Mammary epithelial cell (primary cell): ENCODE measurements around the gene RTL10.

Experiments used
- CTCF ChIP-seq, 2 donors: IDR thresholded peaks in 1 of 2; conservative IDR thresholded peaks in 1 of 2; 2 replicates each; pipeline ENCODE4 v1.5.1; 2011 to 2012; ENCODE audit warnings: inconsistent platforms in 2 of 2, low read length in 2 of 2, mild to moderate bottlenecking in 2 of 2, control low read depth in 1 of 2, low read depth in 1 of 2; ENCODE audit not compliant: insufficient read depth in 1 of 2; ENCODE audit errors: extremely low read depth in 1 of 2
- EZH2 ChIP-seq: IDR thresholded peaks from 2 replicates; pipeline ENCODE4 v1.6.1; 2012; ENCODE audit warnings: low read length, inconsistent platforms, borderline replicate concordance

GRCh38 chr22:19886605-19887255 lies 32.1 kb upstream of the RTL10 start:
- TF ChIP-seq CTCF (conservative IDR thresholded peaks at IDR 0.05 in 1 of 2, IDR thresholded peaks at IDR 0.05 in 1 of 2; ENCODE audit: extremely low read depth in 1 of 2, insufficient read depth in 1 of 2, low read depth in 1 of 2, low read length in 2 of 2) (no peak), EZH2 (no peak)
